OCI-LY1 (cell line): ENCODE measurements around the gene ETFB.

Experiments used
- EZH2 ChIP-seq: fragments of 200-600 bp; sonication (generic), shearing (Covaris generic); IDR thresholded peaks from 2 replicates; pipeline ENCODE4 v1.8.0; 2017; ENCODE audit warnings: borderline replicate concordance, mixed run types, mild to moderate bottlenecking, antibody characterized with exemption, low read length, moderate library complexity, mixed read lengths
- TF ChIP-seq, protein P1 (sequence below): fragments of 200-600 bp; sonication (generic), shearing (Covaris generic); IDR thresholded peaks from 2 replicates; pipeline ENCODE4 v1.5.1; 2017; ENCODE audit warnings: mild to moderate bottlenecking, antibody characterized with exemption, low read length, moderate library complexity, mixed read lengths

DNA sequence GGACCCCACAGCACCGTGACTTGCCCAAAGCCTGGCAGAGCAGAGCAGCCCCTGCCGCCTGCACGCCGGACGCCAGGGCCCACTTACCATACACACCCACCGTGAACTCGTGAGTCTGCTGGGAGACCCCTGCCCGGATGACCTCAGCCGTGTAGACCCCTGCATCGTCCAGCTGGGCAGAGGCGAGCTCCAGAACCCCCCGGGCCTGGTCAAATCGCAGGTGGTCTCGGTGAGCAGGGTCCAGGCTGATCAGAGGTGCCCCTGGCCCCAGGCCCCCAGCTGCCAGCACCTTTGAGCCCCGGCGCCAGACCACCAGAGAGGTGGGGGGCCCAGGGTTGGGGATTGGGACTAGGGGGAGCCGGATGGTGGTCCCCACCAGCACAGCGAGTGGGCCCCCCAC lies 25.1 kb downstream of the ETFB start:
- TF ChIP-seq, protein P1, sequence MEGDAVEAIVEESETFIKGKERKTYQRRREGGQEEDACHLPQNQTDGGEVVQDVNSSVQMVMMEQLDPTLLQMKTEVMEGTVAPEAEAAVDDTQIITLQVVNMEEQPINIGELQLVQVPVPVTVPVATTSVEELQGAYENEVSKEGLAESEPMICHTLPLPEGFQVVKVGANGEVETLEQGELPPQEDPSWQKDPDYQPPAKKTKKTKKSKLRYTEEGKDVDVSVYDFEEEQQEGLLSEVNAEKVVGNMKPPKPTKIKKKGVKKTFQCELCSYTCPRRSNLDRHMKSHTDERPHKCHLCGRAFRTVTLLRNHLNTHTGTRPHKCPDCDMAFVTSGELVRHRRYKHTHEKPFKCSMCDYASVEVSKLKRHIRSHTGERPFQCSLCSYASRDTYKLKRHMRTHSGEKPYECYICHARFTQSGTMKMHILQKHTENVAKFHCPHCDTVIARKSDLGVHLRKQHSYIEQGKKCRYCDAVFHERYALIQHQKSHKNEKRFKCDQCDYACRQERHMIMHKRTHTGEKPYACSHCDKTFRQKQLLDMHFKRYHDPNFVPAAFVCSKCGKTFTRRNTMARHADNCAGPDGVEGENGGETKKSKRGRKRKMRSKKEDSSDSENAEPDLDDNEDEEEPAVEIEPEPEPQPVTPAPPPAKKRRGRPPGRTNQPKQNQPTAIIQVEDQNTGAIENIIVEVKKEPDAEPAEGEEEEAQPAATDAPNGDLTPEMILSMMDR: no peak
- TF ChIP-seq EZH2: no peak
